ENCODE results near the gene RCAN3. TPM values are rescaled to one million over a fixed set of nuclear protein-coding genes. Genes with fewer than 3 reads are reported as not detected.
"Not testable (repeated sequence)": the region's sequence is repeated elsewhere in the genome, so short reads cannot be mapped to it uniquely, and the experiment has no call there.

The RCAN3 gene
- total RNA-seq, 1 donor from 2014 or later: 14.5 TPM

DNA sequence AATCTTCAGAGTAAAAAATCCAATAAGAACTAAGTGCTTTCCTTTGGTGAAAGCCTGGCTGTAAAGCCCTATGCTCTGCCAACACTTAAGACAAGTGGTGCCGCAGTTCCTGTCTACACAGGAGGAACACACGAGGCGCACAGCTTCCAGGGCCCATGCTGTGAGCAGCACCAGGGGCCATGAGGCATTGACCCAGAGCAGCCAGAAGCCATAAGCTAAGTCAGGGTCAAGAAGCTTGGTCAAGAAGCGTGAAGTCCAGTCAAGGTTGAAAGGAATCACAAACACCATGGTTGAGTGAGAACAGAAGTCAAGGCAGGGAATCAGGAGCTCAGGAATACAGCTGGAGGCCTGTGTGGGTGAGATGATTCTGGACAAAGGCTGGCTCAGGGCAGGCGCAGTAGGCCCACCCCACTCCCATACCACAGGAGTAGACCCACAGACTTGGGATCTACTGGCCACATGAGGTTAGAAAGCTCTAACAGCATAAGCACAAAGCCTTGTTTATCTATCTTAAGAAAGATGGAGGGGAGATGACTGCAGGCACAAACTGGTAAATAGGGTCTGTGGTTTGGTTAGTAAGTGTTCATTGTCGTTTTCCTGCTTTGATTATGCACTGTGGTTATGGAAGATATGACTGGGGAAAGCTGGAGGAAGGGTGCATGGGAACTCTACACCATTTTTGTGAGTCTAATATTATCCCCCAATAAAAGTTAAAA, 42.9 kb upstream of the RCAN3 start:
- H3K4me3 Mint-ChIP-seq (ENCODE audit: unreplicated experiment): no peak overlapping the region
- no peaks in the 10 kb centered on the region for H3K9me3 Mint-ChIP-seq (ENCODE audit: low read depth)
- no peaks in the 10 kb centered on the region for H3K27me3 Mint-ChIP-seq (ENCODE audit: low read depth)
- peaks cover 21% of the 10 kb centered on the region for H3K36me3 Mint-ChIP-seq (ENCODE audit: low read depth)
- no peak overlapping the region for H3K27ac Mint-ChIP-seq (ENCODE audit: unreplicated experiment)
- no peak for TF ChIP-seq CTCF (IDR thresholded peaks at IDR 0.05)
- H3K4me1 Mint-ChIP-seq (ENCODE audit: low read depth): peaks cover 24% of the 10 kb centered on the region
- no peak for DNase-seq (ENCODE audit: low spot score)

- Mint-ChIP-seq H3K27ac (ENCODE audit: unreplicated experiment) (peak overlapping the region; percentile 32), H3K36me3 (ENCODE audit: low read depth) (peaks cover 18% of the 10 kb centered on the region), H3K4me1 (ENCODE audit: low read depth) (peaks cover 28% of the 10 kb centered on the region)
- H3K9me3 Mint-ChIP-seq (ENCODE audit: low read depth); H3K4me3 Mint-ChIP-seq (ENCODE audit: unreplicated experiment); H3K27me3 Mint-ChIP-seq (ENCODE audit: low read depth); DNase-seq (ENCODE audit: low spot score): not testable (repeated sequence)
Measured at GRCh38 chr1:24462128-24462527, 40.5 kb upstream of the RCAN3 start.

- Mint-ChIP-seq H3K27ac (ENCODE audit: unreplicated experiment) (peak overlapping the region; percentile 13), H3K36me3 (ENCODE audit: low read depth) (peaks cover 17% of the 10 kb centered on the region), H3K27me3 (ENCODE audit: low read depth) (no peaks in the 10 kb centered on the region), H3K4me3 (ENCODE audit: unreplicated experiment) (no peak overlapping the region), H3K9me3 (ENCODE audit: low read depth) (no peaks in the 10 kb centered on the region), H3K4me1 (ENCODE audit: low read depth) (peaks cover 28% of the 10 kb centered on the region)
- DNase-seq (ENCODE audit: low spot score): no peak
- TF ChIP-seq CTCF (IDR thresholded peaks at IDR 0.05): no peak
Measured at GRCh38 chr1:24463776-24464735, 38.6 kb upstream of the RCAN3 start.

- Mint-ChIP-seq H3K4me1 (ENCODE audit: low read depth) (peaks cover 28% of the 10 kb centered on the region), H3K9me3 (ENCODE audit: low read depth) (no peaks in the 10 kb centered on the region), H3K27me3 (ENCODE audit: low read depth) (no peaks in the 10 kb centered on the region), H3K27ac (ENCODE audit: unreplicated experiment) (no peak overlapping the region), H3K36me3 (ENCODE audit: low read depth) (peaks cover 19% of the 10 kb centered on the region), H3K4me3 (ENCODE audit: unreplicated experiment) (no peak overlapping the region)
- DNase-seq (ENCODE audit: low spot score): no peak
- TF ChIP-seq CTCF (IDR thresholded peaks at IDR 0.05): no peak
Measured at GRCh38 chr1:24465099-24465498, 37.5 kb upstream of the RCAN3 start.

- TF ChIP-seq CTCF (IDR thresholded peaks at IDR 0.05): no peak
- Mint-ChIP-seq H3K4me1 (ENCODE audit: low read depth) (peaks cover 28% of the 10 kb centered on the region), H3K9me3 (ENCODE audit: low read depth) (no peaks in the 10 kb centered on the region), H3K36me3 (ENCODE audit: low read depth) (peaks cover 16% of the 10 kb centered on the region), H3K27ac (ENCODE audit: unreplicated experiment) (no peak overlapping the region), H3K27me3 (ENCODE audit: low read depth) (no peaks in the 10 kb centered on the region), H3K4me3 (ENCODE audit: unreplicated experiment) (no peak overlapping the region)
- no peak for DNase-seq (ENCODE audit: low spot score)
Measured at GRCh38 chr1:24465638-24466037, 37.0 kb upstream of the RCAN3 start.
